Measurements from ENCODE around the gene PIP4K2A.
A peak's percentile ranks its signal among the peaks of the same experiment; 100 is the strongest.
"Not testable (repeated sequence)": the region's sequence is repeated elsewhere in the genome, so short reads cannot be mapped to it uniquely, and the experiment has no call there.

The PIP4K2A gene

GRCh38 chr10:22718659-22719058 is 4.3 kb upstream of the PIP4K2A start:
- DNase-seq, result not testable (repeated sequence)

- DNase-seq, result no peak
These were observed 3.4 kb upstream of the PIP4K2A start for GRCh38 chr10:22717728-22718127.

- DNase-seq, result no peak
These were observed 2.6 kb upstream of the PIP4K2A start for GRCh38 chr10:22716943-22717342.

GRCh38 chr10:22715290-22715625 is 880 bp upstream of the PIP4K2A start:
- DNase-seq, result no peak

- no peak for DNase-seq
These were observed 412 bp downstream of the PIP4K2A start for GRCh38 chr10:22713853-22714478.

- no peak for DNase-seq
These were observed 1.2 kb downstream of the PIP4K2A start for GRCh38 chr10:22712956-22713852.

- peak; percentile 6 for DNase-seq
These were observed 2.0 kb downstream of the PIP4K2A start for GRCh38 chr10:22712211-22712955.

GRCh38 chr10:22711373-22711772 is 3.0 kb downstream of the PIP4K2A start:
- no peak for DNase-seq

GRCh38 chr10:22710139-22710745 is 4.1 kb downstream of the PIP4K2A start:
- DNase-seq, result no peak

GRCh38 chr10:22708772-22709171 is 5.6 kb downstream of the PIP4K2A start:
- no peak for DNase-seq

- DNase-seq, result no peak
These were observed 8.9 kb downstream of the PIP4K2A start for GRCh38 chr10:22705527-22705926.

- DNase-seq, result no peak
These were observed 9.4 kb downstream of the PIP4K2A start for GRCh38 chr10:22704942-22705341.

- no peak for DNase-seq
These were observed 9.9 kb downstream of the PIP4K2A start for GRCh38 chr10:22704471-22704911.

GRCh38 chr10:22702348-22702747 is 12.0 kb downstream of the PIP4K2A start:
- DNase-seq, result no peak

- DNase-seq, result no peak
These were observed 13.1 kb downstream of the PIP4K2A start for GRCh38 chr10:22701132-22701826.

GRCh38 chr10:22700489-22700888 is 13.9 kb downstream of the PIP4K2A start:
- DNase-seq, result no peak

GRCh38 chr10:22699976-22700375 is 14.4 kb downstream of the PIP4K2A start:
- DNase-seq, result no peak

GRCh38 chr10:22698941-22699440 is 15.4 kb downstream of the PIP4K2A start:
- DNase-seq, result peak; percentile 50

GRCh38 chr10:22697800-22698199 is 16.6 kb downstream of the PIP4K2A start:
- no peak for DNase-seq

- no peak for DNase-seq
These were observed 17.3 kb downstream of the PIP4K2A start for GRCh38 chr10:22697101-22697500.

- DNase-seq, result no peak
These were observed 20.5 kb downstream of the PIP4K2A start for GRCh38 chr10:22693860-22694259.

- DNase-seq, result no peak
These were observed 21.0 kb downstream of the PIP4K2A start for GRCh38 chr10:22693371-22693784.
